Measurements from ENCODE around the gene SDR9C7.
"Not testable (repeated sequence)": the region's sequence is repeated elsewhere in the genome, so short reads cannot be mapped to it uniquely, and the experiment has no call there.

Gene SDR9C7

DNA sequence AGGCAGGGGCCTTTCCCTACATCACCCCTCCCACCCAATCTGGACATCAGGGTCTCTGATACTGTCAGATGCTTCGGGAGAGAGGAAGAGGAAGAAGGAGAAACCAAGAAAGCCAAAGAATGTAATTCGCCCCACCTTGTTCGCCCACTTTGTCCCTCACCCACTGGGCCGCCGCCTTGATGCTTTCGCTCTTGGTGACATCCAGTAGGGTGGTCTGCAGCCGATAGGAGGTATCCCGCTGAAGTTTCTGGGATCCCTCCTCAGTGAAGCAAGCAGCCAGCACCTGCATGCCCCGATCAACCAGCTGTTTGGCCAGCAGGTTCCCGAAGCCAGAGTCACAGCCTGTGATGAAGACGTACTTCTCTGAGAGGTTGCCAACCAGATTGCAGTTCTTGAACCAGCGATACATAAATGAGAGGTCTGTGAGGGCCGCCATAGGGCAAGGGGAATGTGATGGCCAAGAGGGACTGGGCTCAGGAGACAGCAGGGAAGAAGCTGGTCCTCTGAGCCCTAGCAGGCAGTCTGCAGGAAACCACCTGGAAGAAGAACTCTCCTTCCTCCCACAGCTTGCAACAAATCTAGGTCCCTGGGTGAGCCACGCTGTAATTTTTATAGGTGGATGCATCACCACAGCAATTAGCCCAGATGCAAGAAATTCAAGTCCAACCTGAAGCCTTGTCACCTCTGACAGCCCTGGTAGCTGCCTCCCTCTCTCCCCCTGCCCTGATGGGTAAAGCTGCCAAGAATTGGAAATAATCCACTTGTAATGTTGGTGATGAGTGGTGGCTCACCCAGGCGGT lies at the start of gene SDR9C7:
TSS of gene SDR9C7 (minus strand) at position 583 of the 800 bp plus-strand sequence. CDS start at position 436, 147 bp downstream.
- H3K9ac ChIP-seq (ENCODE audit: low read depth in 1 of 2, low read length in 2 of 2), result no peak within 1 kb of the TSS
- H3K4me3 ChIP-seq (ENCODE audit: low read length in 2 of 2), result no peak within 1 kb of the TSS
- no peaks in the 10 kb centered on the region for H3K27me3 ChIP-seq (ENCODE audit: control insufficient read depth in 2 of 2, insufficient read depth in 2 of 2, low read length in 2 of 2)
- no peak within 1 kb of the TSS for H3K27ac ChIP-seq (ENCODE audit: low read depth in 2 of 2, low read length in 2 of 2)
- H3K36me3 ChIP-seq (ENCODE audit: control insufficient read depth in 2 of 2, insufficient read depth in 2 of 2, low read length in 2 of 2), result no peaks in the 10 kb centered on the region
- no peaks in the 10 kb centered on the region for H3K9me3 ChIP-seq (ENCODE audit: control insufficient read depth in 2 of 2, low read length in 2 of 2)
- H3K4me1 ChIP-seq (ENCODE audit: control insufficient read depth in 2 of 2, insufficient read depth in 2 of 2, low read length in 2 of 2), result no peaks in the 10 kb centered on the region

DNA sequence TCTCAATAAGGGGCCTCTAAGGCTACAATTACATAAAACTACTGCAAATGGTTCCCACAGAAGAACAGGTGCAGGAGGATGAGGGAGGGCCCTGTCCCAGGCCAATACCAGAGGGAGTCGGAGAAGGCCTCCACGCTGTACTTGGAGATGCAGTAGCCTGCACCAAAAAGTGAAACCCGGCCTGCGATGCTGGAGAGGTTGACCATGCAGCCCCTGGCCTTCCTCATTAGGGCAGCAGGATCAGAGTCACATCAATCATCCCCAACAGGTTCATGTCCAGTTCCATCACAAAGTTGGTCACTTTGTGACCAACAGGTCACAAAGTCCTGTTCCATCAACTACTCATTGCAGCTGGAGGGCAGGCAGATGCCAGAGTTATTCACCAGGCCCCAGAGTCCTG lies 49.2 kb upstream of the SDR9C7 start:
- H3K9ac ChIP-seq (ENCODE audit: low read depth in 1 of 2, low read length in 2 of 2), result no peak overlapping the region
- H3K4me1 ChIP-seq (ENCODE audit: control insufficient read depth in 2 of 2, insufficient read depth in 2 of 2, low read length in 2 of 2), result no peaks in the 10 kb centered on the region
- H3K27me3 ChIP-seq (ENCODE audit: control insufficient read depth in 2 of 2, insufficient read depth in 2 of 2, low read length in 2 of 2), result no peaks in the 10 kb centered on the region
- H3K9me3 ChIP-seq (ENCODE audit: control insufficient read depth in 2 of 2, low read length in 2 of 2), result no peaks in the 10 kb centered on the region
- H3K36me3 ChIP-seq (ENCODE audit: control insufficient read depth in 2 of 2, insufficient read depth in 2 of 2, low read length in 2 of 2), result no peaks in the 10 kb centered on the region
- H3K4me3 ChIP-seq (ENCODE audit: low read length in 2 of 2), result no peak overlapping the region
- H3K27ac ChIP-seq (ENCODE audit: low read depth in 2 of 2, low read length in 2 of 2), result no peak overlapping the region

DNA sequence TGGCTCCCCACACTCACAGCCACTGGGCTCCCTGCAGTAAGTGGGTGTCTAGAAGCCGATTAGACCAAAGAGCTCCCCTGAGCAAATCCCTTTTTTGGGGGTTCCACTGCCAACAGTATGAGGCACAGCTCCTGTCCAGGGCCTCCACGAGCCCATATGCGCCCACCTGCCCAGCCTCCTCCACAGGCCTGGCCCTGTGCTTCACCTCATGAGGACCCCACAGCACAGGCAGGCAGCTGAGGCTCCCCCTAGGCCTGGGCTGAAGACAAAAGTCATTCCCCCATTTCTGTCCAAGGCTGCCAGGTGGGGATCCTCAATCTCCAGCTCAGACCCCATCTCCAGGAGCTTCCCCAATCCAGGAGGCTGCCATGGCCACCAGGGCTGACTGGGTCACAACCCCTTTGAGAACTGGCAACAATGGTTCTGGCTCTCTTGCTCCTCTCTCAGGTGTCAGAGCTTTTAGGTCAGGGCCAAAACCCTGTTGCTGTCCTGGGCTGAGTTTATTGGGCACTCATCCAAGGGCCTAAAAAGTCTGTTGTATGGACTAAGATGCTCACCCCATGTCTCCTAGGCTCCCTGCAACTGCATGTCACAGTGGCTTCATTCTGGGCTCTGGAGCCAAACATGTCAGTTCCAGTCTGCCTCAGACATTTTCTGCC lies 48.5 kb upstream of the SDR9C7 start:
- not testable (repeated sequence) for H3K9ac ChIP-seq (ENCODE audit: low read depth in 1 of 2, low read length in 2 of 2); H3K4me3 ChIP-seq (ENCODE audit: low read length in 2 of 2); H3K27me3 ChIP-seq (ENCODE audit: control insufficient read depth in 2 of 2, insufficient read depth in 2 of 2, low read length in 2 of 2); H3K36me3 ChIP-seq (ENCODE audit: control insufficient read depth in 2 of 2, insufficient read depth in 2 of 2, low read length in 2 of 2); H3K4me1 ChIP-seq (ENCODE audit: control insufficient read depth in 2 of 2, insufficient read depth in 2 of 2, low read length in 2 of 2); H3K9me3 ChIP-seq (ENCODE audit: control insufficient read depth in 2 of 2, low read length in 2 of 2); H3K27ac ChIP-seq (ENCODE audit: low read depth in 2 of 2, low read length in 2 of 2)

DNA sequence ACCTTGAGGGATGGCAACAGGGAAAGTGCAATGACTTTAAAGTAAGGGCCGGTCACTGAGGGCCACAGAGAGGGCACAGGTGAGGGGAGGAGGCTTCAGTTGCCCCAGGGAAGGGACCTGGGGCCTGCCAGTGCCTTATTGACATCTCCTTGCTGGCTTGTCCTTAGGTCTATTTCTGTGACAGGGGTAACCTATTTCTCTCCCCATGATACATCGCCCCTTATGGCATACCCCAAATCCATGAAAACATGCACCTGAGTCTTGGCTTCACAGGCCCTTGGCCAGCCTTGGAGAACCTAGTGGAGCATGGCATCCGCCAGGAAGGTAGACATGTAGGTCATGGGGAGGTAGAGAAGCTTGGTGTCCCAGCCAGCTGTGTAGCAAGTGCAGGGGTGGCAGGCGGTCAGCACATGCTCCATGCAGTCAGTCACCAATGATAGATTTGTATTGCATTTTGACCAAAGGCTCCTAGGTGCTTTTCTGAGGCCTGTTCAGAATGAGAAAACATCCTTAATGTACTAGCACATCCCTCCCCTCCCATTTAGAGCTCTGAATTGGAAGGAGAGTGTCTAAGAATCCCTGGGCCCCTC lies 46.8 kb upstream of the SDR9C7 start:
- H3K9me3 ChIP-seq (ENCODE audit: control insufficient read depth in 2 of 2, low read length in 2 of 2), result no peaks in the 10 kb centered on the region
- no peak overlapping the region for H3K4me3 ChIP-seq (ENCODE audit: low read length in 2 of 2)
- H3K27ac ChIP-seq (ENCODE audit: low read depth in 2 of 2, low read length in 2 of 2), result no peak overlapping the region
- no peaks in the 10 kb centered on the region for H3K4me1 ChIP-seq (ENCODE audit: control insufficient read depth in 2 of 2, insufficient read depth in 2 of 2, low read length in 2 of 2)
- no peak overlapping the region for H3K9ac ChIP-seq (ENCODE audit: low read depth in 1 of 2, low read length in 2 of 2)
- H3K36me3 ChIP-seq (ENCODE audit: control insufficient read depth in 2 of 2, insufficient read depth in 2 of 2, low read length in 2 of 2), result no peaks in the 10 kb centered on the region
- H3K27me3 ChIP-seq (ENCODE audit: control insufficient read depth in 2 of 2, insufficient read depth in 2 of 2, low read length in 2 of 2), result no peaks in the 10 kb centered on the region

DNA sequence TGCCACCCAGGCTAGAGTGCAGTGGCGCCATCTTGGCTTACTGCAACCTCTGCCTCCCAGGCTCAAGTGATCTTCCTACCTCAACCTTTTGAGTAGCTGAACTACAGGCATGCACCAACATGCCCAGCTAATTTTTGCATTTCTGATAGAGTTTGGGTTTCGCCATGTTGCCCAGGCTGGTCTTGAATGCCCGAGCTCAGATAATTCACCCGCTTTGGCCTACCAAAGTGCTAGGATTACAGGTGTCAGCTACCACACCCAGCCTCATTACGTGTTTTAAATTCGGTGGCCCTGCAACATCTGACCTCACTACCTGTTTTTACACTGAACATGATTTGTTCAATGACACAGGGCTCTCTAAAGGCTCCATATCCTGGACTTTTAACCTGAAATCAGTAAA lies 46.1 kb upstream of the SDR9C7 start:
- Histone ChIP-seq H3K9ac (ENCODE audit: low read depth in 1 of 2, low read length in 2 of 2) (no peak overlapping the region), H3K4me3 (ENCODE audit: low read length in 2 of 2) (no peak overlapping the region)

DNA sequence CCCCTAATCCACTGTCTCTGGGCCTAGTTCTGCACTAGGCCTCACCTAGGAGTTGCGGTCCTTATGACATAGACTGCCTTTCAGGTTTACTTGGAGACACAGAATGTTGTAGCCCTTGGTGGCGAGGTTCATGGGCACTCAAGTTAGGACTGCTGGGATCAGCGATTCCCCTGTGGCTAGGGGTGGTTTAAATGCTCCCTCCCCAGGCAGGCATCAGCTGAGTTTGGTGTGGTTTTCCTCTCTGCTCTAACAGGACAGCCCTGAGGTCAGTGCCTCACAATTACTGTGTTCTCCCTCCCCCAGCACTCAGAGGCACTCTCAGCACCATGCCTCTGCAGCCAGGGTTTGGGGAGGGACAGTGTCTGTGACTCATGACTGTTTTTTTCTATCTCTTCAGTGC lies 45.4 kb upstream of the SDR9C7 start:
- H3K36me3 ChIP-seq (ENCODE audit: control insufficient read depth in 2 of 2, insufficient read depth in 2 of 2, low read length in 2 of 2), result no peaks in the 10 kb centered on the region
- H3K27me3 ChIP-seq (ENCODE audit: control insufficient read depth in 2 of 2, insufficient read depth in 2 of 2, low read length in 2 of 2), result no peaks in the 10 kb centered on the region
- H3K4me3 ChIP-seq (ENCODE audit: low read length in 2 of 2), result no peak overlapping the region
- H3K4me1 ChIP-seq (ENCODE audit: control insufficient read depth in 2 of 2, insufficient read depth in 2 of 2, low read length in 2 of 2), result no peaks in the 10 kb centered on the region
- no peak overlapping the region for H3K27ac ChIP-seq (ENCODE audit: low read depth in 2 of 2, low read length in 2 of 2)
- H3K9me3 ChIP-seq (ENCODE audit: control insufficient read depth in 2 of 2, low read length in 2 of 2), result no peaks in the 10 kb centered on the region
- H3K9ac ChIP-seq (ENCODE audit: low read depth in 1 of 2, low read length in 2 of 2), result no peak overlapping the region

More for the DNA sequence above, 46.1 kb upstream of the SDR9C7 start:
- H3K27ac ChIP-seq (ENCODE audit: low read depth in 2 of 2, low read length in 2 of 2), result no peak overlapping the region
- no peaks in the 10 kb centered on the region for H3K9me3 ChIP-seq (ENCODE audit: control insufficient read depth in 2 of 2, low read length in 2 of 2)
- H3K36me3 ChIP-seq (ENCODE audit: control insufficient read depth in 2 of 2, insufficient read depth in 2 of 2, low read length in 2 of 2), result no peaks in the 10 kb centered on the region
- H3K27me3 ChIP-seq (ENCODE audit: control insufficient read depth in 2 of 2, insufficient read depth in 2 of 2, low read length in 2 of 2), result no peaks in the 10 kb centered on the region
- no peaks in the 10 kb centered on the region for H3K4me1 ChIP-seq (ENCODE audit: control insufficient read depth in 2 of 2, insufficient read depth in 2 of 2, low read length in 2 of 2)

DNA sequence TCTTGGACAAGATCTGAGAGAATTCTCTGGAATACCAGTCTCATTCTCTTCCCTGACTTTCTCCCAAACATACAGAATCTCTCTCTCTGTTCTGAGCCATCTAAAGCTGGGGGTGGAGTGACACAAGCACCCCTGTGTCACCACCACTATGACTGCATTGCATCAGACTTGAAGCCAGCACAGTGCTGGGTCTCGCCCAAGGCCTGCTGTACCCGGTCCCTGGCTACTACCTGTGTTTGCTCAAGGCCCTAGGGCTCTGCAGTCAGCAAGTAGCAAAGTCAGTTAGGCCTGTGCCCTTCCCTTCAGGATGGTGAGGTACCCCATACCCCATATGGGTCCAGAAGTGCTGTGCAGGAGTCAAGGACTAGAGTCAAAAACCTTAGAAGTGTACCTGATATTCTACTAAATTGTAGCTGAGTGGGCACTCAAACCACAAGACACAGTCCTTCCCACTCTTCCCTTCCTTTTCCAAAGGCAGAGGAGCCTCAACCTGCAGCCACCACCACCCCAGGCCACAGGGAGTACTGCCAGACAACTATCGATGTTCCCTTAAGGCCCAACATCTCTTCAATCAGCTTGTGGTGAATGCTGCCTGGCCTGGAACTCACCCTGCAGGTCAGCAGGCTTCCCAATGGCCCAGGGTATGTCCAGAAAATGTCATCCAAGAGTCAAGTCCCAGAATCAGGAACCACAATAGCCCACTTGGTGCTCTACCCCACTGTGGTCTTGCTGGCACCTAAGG lies 44.4 kb upstream of the SDR9C7 start:
- Histone ChIP-seq H3K4me1 (ENCODE audit: control insufficient read depth in 2 of 2, insufficient read depth in 2 of 2, low read length in 2 of 2) (no peaks in the 10 kb centered on the region), H3K27me3 (ENCODE audit: control insufficient read depth in 2 of 2, insufficient read depth in 2 of 2, low read length in 2 of 2) (no peaks in the 10 kb centered on the region), H3K9ac (ENCODE audit: low read depth in 1 of 2, low read length in 2 of 2) (no peak overlapping the region), H3K4me3 (ENCODE audit: low read length in 2 of 2) (no peak overlapping the region), H3K36me3 (ENCODE audit: control insufficient read depth in 2 of 2, insufficient read depth in 2 of 2, low read length in 2 of 2) (no peaks in the 10 kb centered on the region), H3K9me3 (ENCODE audit: control insufficient read depth in 2 of 2, low read length in 2 of 2) (no peaks in the 10 kb centered on the region), H3K27ac (ENCODE audit: low read depth in 2 of 2, low read length in 2 of 2) (no peak overlapping the region)

DNA sequence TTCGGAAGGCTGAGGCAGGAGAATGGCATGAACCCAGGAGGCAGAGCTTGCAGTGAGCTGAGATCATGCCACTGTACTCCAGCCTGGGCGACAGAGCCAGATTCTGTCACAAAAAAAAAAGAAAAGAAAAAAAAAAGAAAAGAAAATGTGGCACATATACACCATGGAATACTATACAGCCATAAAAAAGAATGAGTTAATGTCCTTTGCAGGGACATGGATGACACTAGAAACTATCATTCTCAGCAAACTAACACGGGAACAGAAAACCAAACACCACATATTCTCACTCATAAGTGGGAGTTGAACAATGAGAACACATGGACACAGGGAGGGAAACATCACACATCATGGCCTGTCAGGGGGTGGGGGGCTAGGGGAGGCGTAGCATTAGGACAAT lies 43.2 kb upstream of the SDR9C7 start:
- H3K4me3 ChIP-seq (ENCODE audit: low read length in 2 of 2); H3K9me3 ChIP-seq (ENCODE audit: control insufficient read depth in 2 of 2, low read length in 2 of 2); H3K27ac ChIP-seq (ENCODE audit: low read depth in 2 of 2, low read length in 2 of 2); H3K9ac ChIP-seq (ENCODE audit: low read depth in 1 of 2, low read length in 2 of 2); H3K27me3 ChIP-seq (ENCODE audit: control insufficient read depth in 2 of 2, insufficient read depth in 2 of 2, low read length in 2 of 2); H3K36me3 ChIP-seq (ENCODE audit: control insufficient read depth in 2 of 2, insufficient read depth in 2 of 2, low read length in 2 of 2); H3K4me1 ChIP-seq (ENCODE audit: control insufficient read depth in 2 of 2, insufficient read depth in 2 of 2, low read length in 2 of 2): not testable (repeated sequence)

DNA sequence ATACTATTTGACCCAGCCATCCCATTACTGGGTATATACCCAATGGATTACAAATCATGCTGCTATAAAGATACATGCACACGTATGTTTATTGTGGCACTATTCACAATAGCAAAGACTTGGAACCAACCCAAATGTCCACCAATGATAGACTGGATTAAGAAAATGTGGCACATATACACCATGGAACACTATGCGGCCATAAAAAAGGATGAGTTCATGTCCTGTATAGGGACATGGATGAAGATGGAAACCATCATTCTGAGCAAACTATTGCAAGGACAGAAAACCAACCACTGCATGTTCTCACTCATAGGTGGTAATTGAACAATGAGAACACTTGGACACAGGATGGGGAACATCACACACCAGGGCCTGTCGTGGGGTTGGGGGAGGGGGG lies 40.0 kb upstream of the SDR9C7 start:
- H3K9me3 ChIP-seq (ENCODE audit: control insufficient read depth in 2 of 2, low read length in 2 of 2); H3K9ac ChIP-seq (ENCODE audit: low read depth in 1 of 2, low read length in 2 of 2); H3K36me3 ChIP-seq (ENCODE audit: control insufficient read depth in 2 of 2, insufficient read depth in 2 of 2, low read length in 2 of 2); H3K27ac ChIP-seq (ENCODE audit: low read depth in 2 of 2, low read length in 2 of 2); H3K27me3 ChIP-seq (ENCODE audit: control insufficient read depth in 2 of 2, insufficient read depth in 2 of 2, low read length in 2 of 2); H3K4me1 ChIP-seq (ENCODE audit: control insufficient read depth in 2 of 2, insufficient read depth in 2 of 2, low read length in 2 of 2); H3K4me3 ChIP-seq (ENCODE audit: low read length in 2 of 2): not testable (repeated sequence)

DNA sequence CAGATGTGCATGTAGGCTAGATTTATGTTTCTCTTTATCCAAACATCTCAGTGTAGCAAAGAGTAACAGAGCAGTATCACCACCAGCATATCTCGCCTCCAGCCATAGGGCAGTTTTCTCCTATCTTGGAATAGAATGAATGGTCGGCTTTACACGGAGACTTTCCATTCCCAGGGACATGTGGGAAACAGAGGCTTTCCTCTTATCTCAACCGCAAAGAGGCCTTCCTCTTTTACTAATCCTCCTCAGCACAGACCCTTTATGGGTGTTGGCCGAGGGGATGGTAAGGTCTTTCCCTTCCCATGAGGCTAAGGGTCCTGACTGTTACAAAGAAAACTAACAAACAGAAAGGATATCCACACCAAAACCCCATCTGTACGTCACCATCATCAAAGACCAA lies 34.7 kb upstream of the SDR9C7 start:
- not testable (repeated sequence) for H3K27me3 ChIP-seq (ENCODE audit: control insufficient read depth in 2 of 2, insufficient read depth in 2 of 2, low read length in 2 of 2)

More for the DNA sequence above, 34.7 kb upstream of the SDR9C7 start:
- H3K36me3 ChIP-seq (ENCODE audit: control insufficient read depth in 2 of 2, insufficient read depth in 2 of 2, low read length in 2 of 2); H3K4me3 ChIP-seq (ENCODE audit: low read length in 2 of 2); H3K9me3 ChIP-seq (ENCODE audit: control insufficient read depth in 2 of 2, low read length in 2 of 2); H3K4me1 ChIP-seq (ENCODE audit: control insufficient read depth in 2 of 2, insufficient read depth in 2 of 2, low read length in 2 of 2); H3K9ac ChIP-seq (ENCODE audit: low read depth in 1 of 2, low read length in 2 of 2); H3K27ac ChIP-seq (ENCODE audit: low read depth in 2 of 2, low read length in 2 of 2): not testable (repeated sequence)
